HG02870 (cell line): ENCODE results near the gene CCDC191.

Source experiments
- ATAC-seq: cut with Tn5 transposase; IDR thresholded peaks from one replicate; pipeline ENCODE4 v1.9.1; 2021; ENCODE audit warnings: mild to moderate bottlenecking, moderate library complexity; ENCODE audit not compliant: unreplicated experiment

The CCDC191 gene

DNA sequence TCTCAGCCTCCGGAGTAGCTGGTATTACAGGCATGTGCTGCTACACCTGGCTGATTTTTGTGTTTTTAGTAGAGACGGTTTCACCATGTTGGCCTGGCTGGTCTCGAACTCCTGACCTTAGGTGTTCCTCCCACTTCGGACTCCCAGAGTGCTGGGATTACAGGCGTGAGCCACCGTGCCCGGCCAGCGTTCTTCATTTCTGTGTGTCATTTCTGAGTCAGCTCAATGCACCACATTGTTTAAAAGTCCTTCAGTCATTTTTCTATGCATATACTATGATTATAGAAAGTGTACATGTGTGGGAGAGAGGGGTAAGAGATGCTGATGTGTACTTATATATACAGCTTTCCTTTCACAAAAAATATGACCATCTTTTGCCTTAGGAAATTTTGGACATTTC, 2.3 kb upstream of the CCDC191 start:
- no peak for ATAC-seq

DNA sequence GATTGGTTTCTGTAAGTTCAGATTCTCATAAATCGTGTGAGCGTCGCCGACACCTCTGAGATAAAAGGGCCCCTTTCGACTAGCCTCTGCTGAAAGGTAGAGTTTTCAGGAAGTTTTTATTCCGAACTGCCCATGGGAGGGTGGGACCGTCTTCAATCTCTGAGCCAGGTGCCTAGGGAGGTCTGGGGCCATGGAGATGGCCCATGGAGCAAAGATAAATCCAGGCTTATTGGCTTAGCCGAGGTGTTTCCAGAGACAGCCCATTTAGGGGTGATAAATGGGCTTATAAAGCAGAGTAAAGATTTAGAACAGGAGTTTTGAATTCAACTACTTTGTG, 653 bp upstream of the CCDC191 start:
- peak; percentile 1 for ATAC-seq

DNA sequence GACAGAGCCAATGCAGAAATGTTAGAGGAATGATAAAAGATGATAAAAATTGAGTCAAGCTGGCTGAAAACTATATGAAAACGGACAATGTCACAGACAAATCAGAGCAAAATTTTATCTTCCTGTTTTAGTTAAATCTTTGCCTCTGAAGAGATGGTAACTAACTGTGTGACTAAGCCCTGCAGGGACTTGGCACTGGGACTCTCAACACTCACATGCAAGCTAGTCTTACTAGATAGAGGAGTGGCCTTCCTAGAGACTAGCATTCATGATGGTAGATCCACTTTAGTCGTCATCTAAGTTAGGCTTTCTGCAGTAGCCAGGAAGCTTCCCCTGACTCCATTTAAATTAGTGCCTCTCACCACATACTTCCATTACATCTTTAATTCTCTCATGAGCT, 4.1 kb downstream of the CCDC191 start:
- ATAC-seq, result no peak

DNA sequence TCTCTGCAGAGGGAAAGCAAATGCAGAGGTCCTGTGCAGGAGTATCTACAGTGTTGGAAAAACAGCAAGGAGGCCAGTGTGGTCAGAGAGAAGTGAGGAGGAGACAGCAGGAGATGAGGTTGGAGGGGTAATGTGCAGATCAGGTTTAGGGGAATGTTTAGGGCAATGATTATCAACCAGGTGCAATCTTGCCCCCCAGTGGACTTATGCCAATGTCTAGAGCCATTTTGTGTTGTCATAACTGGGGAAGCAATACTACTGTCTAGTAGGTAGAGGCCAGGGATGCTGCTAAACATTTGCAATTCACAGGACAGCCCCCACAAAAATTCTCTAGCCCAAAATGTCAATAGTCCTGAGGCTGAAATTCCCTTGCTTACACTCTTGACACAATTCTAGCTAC, 13.1 kb downstream of the CCDC191 start:
- ATAC-seq, result no peak

DNA sequence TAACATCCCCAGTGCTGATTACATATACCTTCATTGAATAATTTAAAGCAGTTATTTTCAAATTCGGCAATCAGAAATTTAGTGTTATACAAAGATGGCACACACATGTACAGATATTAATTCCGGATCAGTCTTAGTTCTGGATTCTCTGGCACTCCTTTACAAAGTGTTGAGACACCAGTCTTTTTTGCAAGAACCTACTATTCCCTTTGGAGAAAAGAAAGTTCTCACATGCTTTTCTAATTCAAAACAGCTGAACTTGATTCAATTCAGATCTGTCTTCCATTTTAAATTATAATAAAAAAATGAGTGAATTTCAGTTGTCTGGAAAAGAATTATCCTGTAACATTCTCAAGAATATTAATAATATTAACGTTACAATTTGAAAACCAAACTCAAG, 20.4 kb downstream of the CCDC191 start:
- no peak for ATAC-seq

- no peak for ATAC-seq
Observed at GRCh38 chr3:114034787-114035545, 21.4 kb downstream of the CCDC191 start.

GRCh38 chr3:114034211-114034610, 22.1 kb downstream of the CCDC191 start:
- no peak for ATAC-seq

- no peak for ATAC-seq
Observed at GRCh38 chr3:114033721-114034120, 22.6 kb downstream of the CCDC191 start.

GRCh38 chr3:114026331-114026730, 30.0 kb downstream of the CCDC191 start:
- no peak for ATAC-seq

- ATAC-seq, result no peak
Observed at GRCh38 chr3:114025451-114025850, 30.9 kb downstream of the CCDC191 start.

DNA sequence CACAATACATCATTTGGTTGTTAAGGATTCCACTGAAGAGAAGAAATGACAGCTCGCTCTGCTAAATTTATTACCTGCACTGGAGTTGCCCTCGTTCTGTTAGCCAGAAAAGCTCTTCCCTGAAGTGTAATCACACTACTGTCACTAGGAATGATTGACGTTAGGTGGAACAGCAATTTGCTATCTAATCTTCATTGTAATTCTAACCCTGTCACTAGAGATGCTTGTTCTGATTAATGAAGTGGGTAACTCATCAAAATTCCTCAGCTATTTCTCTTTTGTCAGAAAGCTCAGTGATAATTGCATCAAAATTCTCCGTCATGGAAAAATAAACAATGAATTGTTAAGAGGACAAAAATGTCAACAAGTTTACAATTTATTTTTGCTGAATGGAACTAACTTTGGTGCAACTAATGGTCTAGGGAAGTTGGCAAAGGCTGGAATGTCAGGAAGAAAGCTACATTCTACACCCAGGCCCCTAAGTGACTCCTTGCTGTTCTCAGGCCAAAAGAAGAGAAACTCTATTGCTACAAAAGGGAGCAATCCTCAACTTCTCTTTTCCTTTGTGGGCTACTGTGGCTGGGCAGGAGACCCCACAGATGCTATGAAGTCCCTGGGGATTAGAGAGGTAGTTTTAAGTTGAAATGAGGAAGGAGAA, 34.1 kb downstream of the CCDC191 start:
- no peak for ATAC-seq

DNA sequence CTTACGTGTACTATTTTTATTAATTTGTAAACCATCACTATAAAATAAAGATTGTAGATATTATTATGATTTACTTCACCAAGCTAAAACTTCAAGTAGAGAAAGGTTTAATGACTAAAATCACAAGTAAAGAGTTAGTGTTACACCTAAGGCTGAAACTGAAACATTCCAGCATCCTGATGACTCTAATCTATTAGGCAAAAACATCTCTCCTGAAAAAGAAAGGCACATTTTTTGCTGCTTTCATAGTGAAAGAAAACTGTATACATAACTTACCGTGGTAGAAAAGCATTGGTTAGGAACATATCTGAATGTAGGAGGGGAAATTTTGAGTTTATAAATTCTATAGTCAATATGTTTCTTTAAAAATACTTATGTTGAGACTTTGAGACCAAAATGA, 35.4 kb downstream of the CCDC191 start:
- ATAC-seq, result no peak

DNA sequence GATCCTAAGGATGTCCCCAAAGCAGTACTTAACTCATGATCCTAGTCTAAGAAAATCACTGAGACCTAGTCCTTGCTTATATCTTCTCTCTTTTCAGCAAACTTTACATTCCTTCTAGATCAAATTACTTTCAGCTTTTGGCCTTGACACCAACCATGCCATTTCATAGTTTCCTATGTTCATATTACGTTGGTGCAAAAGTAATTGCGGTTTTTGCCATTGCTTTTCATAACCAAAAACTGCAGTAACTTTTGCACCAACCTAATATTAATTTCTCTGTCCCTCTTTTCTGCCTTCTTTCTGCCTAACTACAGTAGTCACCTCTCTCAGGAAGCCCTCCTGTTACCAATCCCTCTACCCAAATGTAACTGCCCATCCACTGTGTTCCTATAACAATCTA, 36.8 kb downstream of the CCDC191 start:
- ATAC-seq, result no peak

- ATAC-seq, result no peak
Observed at GRCh38 chr3:114014211-114014610, 42.1 kb downstream of the CCDC191 start.

DNA sequence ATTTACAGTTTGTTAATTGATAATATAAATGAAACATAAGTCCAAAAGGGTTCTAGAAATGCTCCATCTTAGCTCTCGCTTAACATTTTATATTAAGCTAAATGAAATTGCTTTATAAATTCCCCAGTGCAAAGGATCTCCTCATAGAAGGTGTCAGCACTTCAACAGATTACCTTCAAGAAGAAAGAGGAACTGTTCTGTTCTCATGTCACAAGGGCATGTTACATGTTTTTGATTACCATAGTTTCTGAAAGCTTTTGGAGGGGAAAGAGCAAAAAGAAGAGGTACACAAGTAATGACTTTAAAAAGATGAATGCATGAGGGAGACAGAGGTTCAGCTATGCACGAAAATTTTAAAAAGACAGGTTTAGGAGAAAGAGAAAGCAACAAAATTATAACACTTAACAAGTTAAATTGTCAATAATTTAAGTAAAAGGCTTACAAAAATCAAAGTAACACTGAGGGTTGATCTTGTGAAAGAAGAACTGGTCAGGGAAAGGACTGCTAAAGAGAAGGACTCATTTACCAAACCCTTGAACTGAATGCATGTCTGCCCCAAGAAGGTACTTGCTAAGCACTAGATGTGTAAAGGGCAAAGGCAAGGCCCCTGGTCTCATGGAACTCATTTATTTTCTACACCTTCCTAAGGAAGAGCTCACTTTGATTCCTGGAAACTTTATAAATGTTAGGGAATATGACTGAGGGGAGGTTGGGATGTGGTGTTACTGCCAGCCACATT, 45.1 kb downstream of the CCDC191 start:
- ATAC-seq, result peak; percentile 73

GRCh38 chr3:114005481-114005880, 50.8 kb downstream of the CCDC191 start:
- ATAC-seq, result peak; percentile 93

- ATAC-seq, result no peak
Observed at GRCh38 chr3:113985541-113985940, 70.8 kb downstream of the CCDC191 start.

DNA sequence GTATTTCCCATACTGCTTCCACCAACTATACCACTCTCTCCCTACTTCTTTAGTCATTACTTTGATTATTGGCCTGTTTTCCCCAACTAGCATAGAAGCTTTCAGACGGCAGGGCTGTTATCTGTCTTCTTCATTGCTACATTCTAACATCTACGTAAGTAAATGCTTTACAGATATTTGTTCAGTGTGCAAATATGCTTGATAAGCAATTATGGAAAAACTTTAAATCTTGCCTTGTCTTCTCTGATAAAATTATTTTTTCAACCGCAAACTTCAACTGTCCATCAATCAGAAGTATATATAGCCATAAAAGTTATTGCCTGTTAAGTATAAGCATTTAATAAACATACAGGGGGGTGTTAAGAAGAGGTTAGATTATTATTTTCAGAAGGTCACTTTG, 72.8 kb downstream of the CCDC191 start:
- no peak for ATAC-seq

DNA sequence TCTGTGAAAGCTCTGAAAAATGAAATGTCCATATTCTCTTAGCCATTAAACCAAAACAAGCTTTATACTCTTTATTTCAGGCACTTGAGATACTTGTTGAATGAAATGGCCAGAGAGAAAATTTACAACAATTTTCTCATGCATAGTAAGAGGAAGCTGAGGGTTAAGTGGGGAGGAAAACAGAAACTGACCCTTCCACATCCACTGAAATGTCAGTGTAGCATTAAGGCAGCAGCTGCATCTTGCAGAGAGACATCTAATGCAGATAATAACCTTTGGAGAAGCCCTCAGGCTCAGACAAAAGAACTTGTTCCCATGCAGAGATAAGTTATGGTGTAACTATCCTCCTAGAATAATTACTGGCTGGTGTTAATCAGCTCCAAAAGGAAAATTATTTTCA, 74.5 kb downstream of the CCDC191 start:
- no peak for ATAC-seq

- ATAC-seq, result no peak
Observed at GRCh38 chr3:113979916-113980315, 76.4 kb downstream of the CCDC191 start.

- ATAC-seq, result no peak
Observed at GRCh38 chr3:113977822-113978221, 78.5 kb downstream of the CCDC191 start.

- ATAC-seq, result no peak
Observed at GRCh38 chr3:113968986-113969385, 87.3 kb downstream of the CCDC191 start.
